ENCODE results near the gene DCLRE1C. TPM values are rescaled to one million over a fixed set of nuclear protein-coding genes. Genes with fewer than 3 reads are reported as not detected.

Gene DCLRE1C
- total and polyA plus RNA-seq, 9 of the 15 experiments (the other 6 are each of a cell fraction or from before 2014, with no cell fraction given) = 8.8 to 22.2 (median 13.9) TPM

DNA sequence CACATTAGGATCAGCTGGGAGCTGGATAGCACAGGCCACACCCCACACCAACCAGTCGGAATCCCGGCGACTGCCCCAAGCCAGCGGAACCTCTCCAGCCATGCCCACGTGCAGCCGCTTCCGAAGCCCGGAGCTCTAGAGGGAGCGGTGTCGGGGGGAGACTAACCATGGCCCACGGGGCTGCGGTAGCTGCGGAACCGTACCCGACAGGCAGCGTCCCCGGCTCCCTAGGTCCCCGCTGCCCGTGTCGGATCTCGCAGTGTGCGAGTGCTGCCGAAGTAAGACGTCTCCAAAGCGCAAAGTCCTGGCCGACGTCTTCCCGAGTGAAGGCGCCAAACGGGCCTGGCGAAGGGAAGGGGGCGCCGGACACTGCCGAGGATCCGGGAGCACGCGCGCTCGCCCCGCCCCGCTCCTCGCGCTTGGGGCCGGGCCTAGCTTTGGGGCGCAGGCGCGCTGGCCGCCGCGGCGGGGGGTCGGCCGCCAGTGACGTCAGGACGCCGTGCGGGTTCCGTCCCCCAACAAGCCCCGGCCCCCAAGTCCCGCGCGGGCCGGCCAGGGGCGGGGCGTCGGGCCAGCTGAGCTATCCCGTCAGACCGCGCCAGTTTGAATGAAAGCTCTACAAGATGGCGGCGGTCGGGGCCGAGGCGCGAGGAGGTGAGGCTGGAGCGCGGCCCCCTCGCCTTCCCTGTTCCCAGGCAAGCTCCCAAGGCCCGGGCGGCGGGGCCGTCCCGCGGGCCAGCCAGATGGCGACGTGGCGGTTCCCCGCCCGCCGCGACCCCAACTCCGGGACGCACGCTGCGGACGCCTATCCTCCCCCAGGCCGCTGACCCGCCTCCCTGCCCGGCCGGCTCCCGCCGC lies 75.4 kb downstream of the DCLRE1C start, which contains the start of gene SUV39H2 (continued):
- TF ChIP-seq NCOA4 (IDR thresholded peaks at IDR 0.05; ENCODE audit: partially characterized antibody) (no peak), TCFL5 (CRISPR knock-in tag; conservative IDR thresholded peaks at IDR 0.05) (no peak), SP2 (IDR thresholded peaks at IDR 0.05; ENCODE audit: extremely low read depth, low read depth, low read length, poor library complexity, severe bottlenecking) (no peak), ETV1 (tag; conservative IDR thresholded peaks at IDR 0.05; ENCODE audit: low read depth) (peak; percentile 79), NELFE (IDR thresholded peaks at IDR 0.05; ENCODE audit: insufficient read depth, insufficient read length) (no peak), MTA1 (IDR thresholded peaks at IDR 0.05; ENCODE audit: borderline replicate concordance) (no peak), CEBPG (CRISPR knock-in tag; IDR thresholded peaks at IDR 0.05) (no peak), CEBPG (tag; conservative IDR thresholded peaks at IDR 0.05 in 1 of 2, IDR thresholded peaks at IDR 0.05 in 1 of 2) (no peak), SRSF7 (optimal IDR thresholded peaks at IDR 0.05; ENCODE audit: low read depth, low read length) (no peak), KAT7 (CRISPR knock-in tag; IDR thresholded peaks at IDR 0.05; ENCODE audit: borderline replicate concordance) (no peak), ETS2 (tag; IDR thresholded peaks at IDR 0.05; ENCODE audit: borderline replicate concordance, poor library complexity, severe bottlenecking) (no peak), JUNB (CRISPR knock-in tag; conservative IDR thresholded peaks at IDR 0.05) (no peak), ZNF431 (CRISPR knock-in tag; IDR thresholded peaks at IDR 0.05) (peak; percentile 59; the same call in 1 of the 2 replicates), RBM39 (optimal IDR thresholded peaks at IDR 0.05; ENCODE audit: low read depth, low read length) (no peak), CBX1 (IDR thresholded peaks at IDR 0.05; ENCODE audit: low read depth) (no peak), NCOA1 (IDR thresholded peaks at IDR 0.05; ENCODE audit: low read depth) (0 out of 2 replicates have a peak, but pooled peaks have one; percentile 29), MCM2 (IDR thresholded peaks at IDR 0.05; ENCODE audit: low read depth) (no peak), ZNF77 (CRISPR knock-in tag; IDR thresholded peaks at IDR 0.05) (no peak), ZNF766 (CRISPR knock-in tag; conservative IDR thresholded peaks at IDR 0.05) (no peak), TAF7 (tag; IDR thresholded peaks at IDR 0.05) (peak; percentile 70; the same call in 1 of the 2 replicates)
- TF ChIP-seq, protein P1, sequence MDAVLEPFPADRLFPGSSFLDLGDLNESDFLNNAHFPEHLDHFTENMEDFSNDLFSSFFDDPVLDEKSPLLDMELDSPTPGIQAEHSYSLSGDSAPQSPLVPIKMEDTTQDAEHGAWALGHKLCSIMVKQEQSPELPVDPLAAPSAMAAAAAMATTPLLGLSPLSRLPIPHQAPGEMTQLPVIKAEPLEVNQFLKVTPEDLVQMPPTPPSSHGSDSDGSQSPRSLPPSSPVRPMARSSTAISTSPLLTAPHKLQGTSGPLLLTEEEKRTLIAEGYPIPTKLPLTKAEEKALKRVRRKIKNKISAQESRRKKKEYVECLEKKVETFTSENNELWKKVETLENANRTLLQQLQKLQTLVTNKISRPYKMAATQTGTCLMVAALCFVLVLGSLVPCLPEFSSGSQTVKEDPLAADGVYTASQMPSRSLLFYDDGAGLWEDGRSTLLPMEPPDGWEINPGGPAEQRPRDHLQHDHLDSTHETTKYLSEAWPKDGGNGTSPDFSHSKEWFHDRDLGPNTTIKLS (IDR thresholded peaks at IDR 0.05; ENCODE audit: borderline replicate concordance, low read depth) = peak; percentile 47; the same call in 1 of the 2 replicates
- TF ChIP-seq, protein P2, sequence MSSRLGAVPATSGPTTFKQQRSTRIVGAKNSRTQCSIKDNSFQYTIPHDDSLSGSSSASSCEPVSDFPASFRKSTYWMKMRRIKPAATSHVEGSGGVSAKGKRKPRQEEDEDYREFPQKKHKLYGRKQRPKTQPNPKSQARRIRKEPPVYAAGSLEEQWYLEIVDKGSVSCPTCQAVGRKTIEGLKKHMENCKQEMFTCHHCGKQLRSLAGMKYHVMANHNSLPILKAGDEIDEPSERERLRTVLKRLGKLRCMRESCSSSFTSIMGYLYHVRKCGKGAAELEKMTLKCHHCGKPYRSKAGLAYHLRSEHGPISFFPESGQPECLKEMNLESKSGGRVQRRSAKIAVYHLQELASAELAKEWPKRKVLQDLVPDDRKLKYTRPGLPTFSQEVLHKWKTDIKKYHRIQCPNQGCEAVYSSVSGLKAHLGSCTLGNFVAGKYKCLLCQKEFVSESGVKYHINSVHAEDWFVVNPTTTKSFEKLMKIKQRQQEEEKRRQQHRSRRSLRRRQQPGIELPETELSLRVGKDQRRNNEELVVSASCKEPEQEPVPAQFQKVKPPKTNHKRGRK (tag; IDR thresholded peaks at IDR 0.05) = no peak
- TF ChIP-seq, protein P3, sequence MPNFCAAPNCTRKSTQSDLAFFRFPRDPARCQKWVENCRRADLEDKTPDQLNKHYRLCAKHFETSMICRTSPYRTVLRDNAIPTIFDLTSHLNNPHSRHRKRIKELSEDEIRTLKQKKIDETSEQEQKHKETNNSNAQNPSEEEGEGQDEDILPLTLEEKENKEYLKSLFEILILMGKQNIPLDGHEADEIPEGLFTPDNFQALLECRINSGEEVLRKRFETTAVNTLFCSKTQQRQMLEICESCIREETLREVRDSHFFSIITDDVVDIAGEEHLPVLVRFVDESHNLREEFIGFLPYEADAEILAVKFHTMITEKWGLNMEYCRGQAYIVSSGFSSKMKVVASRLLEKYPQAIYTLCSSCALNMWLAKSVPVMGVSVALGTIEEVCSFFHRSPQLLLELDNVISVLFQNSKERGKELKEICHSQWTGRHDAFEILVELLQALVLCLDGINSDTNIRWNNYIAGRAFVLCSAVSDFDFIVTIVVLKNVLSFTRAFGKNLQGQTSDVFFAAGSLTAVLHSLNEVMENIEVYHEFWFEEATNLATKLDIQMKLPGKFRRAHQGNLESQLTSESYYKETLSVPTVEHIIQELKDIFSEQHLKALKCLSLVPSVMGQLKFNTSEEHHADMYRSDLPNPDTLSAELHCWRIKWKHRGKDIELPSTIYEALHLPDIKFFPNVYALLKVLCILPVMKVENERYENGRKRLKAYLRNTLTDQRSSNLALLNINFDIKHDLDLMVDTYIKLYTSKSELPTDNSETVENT (CRISPR knock-in tag; IDR thresholded peaks at IDR 0.05) = 0 out of 2 replicates have a peak, but pooled peaks have one; percentile 42
